DND-41 (cell line): ENCODE data around the gene HID1.

Source experiments
- ATAC-seq: fragments of 200-7000 bp; cut with Tn5 transposase; 3 replicates; pipeline ENCODE4 v1.9.1; 2021; ENCODE audit warnings: low read depth; ENCODE audit not compliant: insufficient read depth
- DNase-seq: peaks from one replicate; pipeline ENCODE4 v3.0.0-alpha.2; 2020
- H2AFZ ChIP-seq: 2 replicates; pipeline ENCODE4 v1.6.0; 2012; ENCODE audit warnings: low read depth, low read length
- H3K27ac ChIP-seq: 2 replicates; pipeline ENCODE4 v1.5.1; 2012; ENCODE audit warnings: low read length, inconsistent platforms
- H3K27me3 ChIP-seq: fragments of 200-600 bp; sonication (generic); 2 replicates; pipeline ENCODE4 v1.6.0; 2012; ENCODE audit warnings: low read length, mild to moderate bottlenecking, inconsistent platforms; ENCODE audit not compliant: insufficient read depth, poor library complexity
- H3K36me3 ChIP-seq: 2 replicates; pipeline ENCODE4 v1.5.1; 2012; ENCODE audit warnings: low read length, inconsistent platforms; ENCODE audit not compliant: insufficient read depth
- H3K4me1 ChIP-seq: 2 replicates; pipeline ENCODE4 v1.5.1; 2012; ENCODE audit warnings: mild to moderate bottlenecking, low read length; ENCODE audit not compliant: insufficient read depth
- H3K4me2 ChIP-seq: 2 replicates; pipeline ENCODE4 v1.6.0; 2012; ENCODE audit warnings: mild to moderate bottlenecking, moderate library complexity, low read length, inconsistent platforms; ENCODE audit not compliant: insufficient read depth
- H3K4me3 ChIP-seq, 2 experiments: fragments of 200-600 bp in 1 of 2; shearing (Covaris generic) in 1 of 2; 2 replicates each; pipeline ENCODE4 v1.5.1; 2012 to 2016; ENCODE audit warnings: inconsistent platforms in 2 of 2, low read length in 2 of 2, mild to moderate bottlenecking in 2 of 2, low read depth in 1 of 2, moderate library complexity in 1 of 2
- H3K79me2 ChIP-seq: 2 replicates; pipeline ENCODE4 v1.6.0; 2012; ENCODE audit warnings: low read length, inconsistent platforms; ENCODE audit not compliant: insufficient read depth
- H3K9ac ChIP-seq: 2 replicates; pipeline ENCODE4 v1.6.0; 2012; ENCODE audit warnings: low read depth, mild to moderate bottlenecking, inconsistent platforms, low read length, moderate library complexity
- H3K9me3 ChIP-seq: 2 replicates; pipeline ENCODE4 v1.5.1; 2012; ENCODE audit warnings: low read length, moderate library complexity, mild to moderate bottlenecking, inconsistent platforms; ENCODE audit not compliant: insufficient read depth, severe bottlenecking
- H4K20me1 ChIP-seq: 2 replicates; pipeline ENCODE4 v1.6.0; 2012; ENCODE audit warnings: low read length; ENCODE audit not compliant: insufficient read depth
- EZH2 ChIP-seq: IDR thresholded peaks from 3 replicates; pipeline ENCODE4 v1.6.1; 2012; ENCODE audit warnings: borderline replicate concordance, low read depth, mild to moderate bottlenecking, moderate library complexity, low read length, inconsistent platforms; ENCODE audit not compliant: severe bottlenecking
- TF ChIP-seq, protein P1 (sequence below): IDR thresholded peaks from 2 replicates; pipeline ENCODE4 v1.5.1; 2012; ENCODE audit warnings: borderline replicate concordance, low read length, moderate library complexity, mild to moderate bottlenecking; ENCODE audit not compliant: poor library complexity, severe bottlenecking; ENCODE audit errors: extremely low read depth

HID1 gene

GRCh38 chr17:74950207-74950606 is 22.4 kb downstream of the HID1 start:
- Histone ChIP-seq H3K27ac (no peak overlapping the region), H3K36me3 (no peaks in the 10 kb centered on the region), H3K4me1 (no peaks in the 10 kb centered on the region), H3K27me3 (peaks cover 8% of the 10 kb centered on the region), H3K79me2 (no peaks in the 10 kb centered on the region), H3K4me3 (no peak overlapping the region), H2AFZ (no peak overlapping the region), H3K9me3 (no peaks in the 10 kb centered on the region), H4K20me1 (no peaks in the 10 kb centered on the region), H3K9ac (no peak overlapping the region), H3K4me2 (no peak overlapping the region)
- TF ChIP-seq, protein P1, sequence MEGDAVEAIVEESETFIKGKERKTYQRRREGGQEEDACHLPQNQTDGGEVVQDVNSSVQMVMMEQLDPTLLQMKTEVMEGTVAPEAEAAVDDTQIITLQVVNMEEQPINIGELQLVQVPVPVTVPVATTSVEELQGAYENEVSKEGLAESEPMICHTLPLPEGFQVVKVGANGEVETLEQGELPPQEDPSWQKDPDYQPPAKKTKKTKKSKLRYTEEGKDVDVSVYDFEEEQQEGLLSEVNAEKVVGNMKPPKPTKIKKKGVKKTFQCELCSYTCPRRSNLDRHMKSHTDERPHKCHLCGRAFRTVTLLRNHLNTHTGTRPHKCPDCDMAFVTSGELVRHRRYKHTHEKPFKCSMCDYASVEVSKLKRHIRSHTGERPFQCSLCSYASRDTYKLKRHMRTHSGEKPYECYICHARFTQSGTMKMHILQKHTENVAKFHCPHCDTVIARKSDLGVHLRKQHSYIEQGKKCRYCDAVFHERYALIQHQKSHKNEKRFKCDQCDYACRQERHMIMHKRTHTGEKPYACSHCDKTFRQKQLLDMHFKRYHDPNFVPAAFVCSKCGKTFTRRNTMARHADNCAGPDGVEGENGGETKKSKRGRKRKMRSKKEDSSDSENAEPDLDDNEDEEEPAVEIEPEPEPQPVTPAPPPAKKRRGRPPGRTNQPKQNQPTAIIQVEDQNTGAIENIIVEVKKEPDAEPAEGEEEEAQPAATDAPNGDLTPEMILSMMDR = no peak
- no peak for TF ChIP-seq EZH2
- no peak for DNase-seq
- ATAC-seq = no peak

- no peak for TF ChIP-seq EZH2
- TF ChIP-seq, protein P1 = no peak
- Histone ChIP-seq H4K20me1 (no peaks in the 10 kb centered on the region), H3K4me2 (no peak overlapping the region), H3K27me3 (peaks cover 8% of the 10 kb centered on the region), H3K9me3 (no peaks in the 10 kb centered on the region), H3K36me3 (no peaks in the 10 kb centered on the region), H3K79me2 (no peaks in the 10 kb centered on the region), H3K4me3 (no peak overlapping the region), H3K4me1 (no peaks in the 10 kb centered on the region), H3K27ac (no peak overlapping the region), H2AFZ (no peak overlapping the region), H3K9ac (no peak overlapping the region)
- DNase-seq (no peak), ATAC-seq (no peak)
Observed at GRCh38 chr17:74949455-74950115, 23.0 kb downstream of the HID1 start.

- H3K79me2 ChIP-seq = no peaks in the 10 kb centered on the region
- H3K4me1 ChIP-seq = no peaks in the 10 kb centered on the region
- no peak for ATAC-seq
- no peaks in the 10 kb centered on the region for H3K9me3 ChIP-seq
- DNase-seq = no peak
- no peaks in the 10 kb centered on the region for H3K36me3 ChIP-seq
- no peak overlapping the region for H3K4me2 ChIP-seq
- H3K4me3 ChIP-seq = no peak overlapping the region
- TF ChIP-seq EZH2 = no peak
- TF ChIP-seq, protein P1 = no peak
- H3K27me3 ChIP-seq = peaks cover 8% of the 10 kb centered on the region
- no peak overlapping the region for H2AFZ ChIP-seq
- H3K9ac ChIP-seq = no peak overlapping the region
- H3K27ac ChIP-seq = no peak overlapping the region
- H4K20me1 ChIP-seq = no peaks in the 10 kb centered on the region
Observed at GRCh38 chr17:74947041-74947754, 25.4 kb downstream of the HID1 start.
